Breast epithelium (tissue), 3 donors: Measurements from ENCODE around the gene PCNA.

Experiments
- POLR2A ChIP-seq: fragments of 450-650 bp; IDR thresholded peaks from one replicate; pipeline ENCODE4 v1.6.1; 2016; ENCODE audit warnings: antibody characterized with exemption, mild to moderate bottlenecking, moderate library complexity
- TF ChIP-seq, protein P1 (sequence below), 3 donors: fragments of 450-650 bp; IDR thresholded peaks; one replicate each; pipeline ENCODE4 v1.5.1; 2016 to 2017; ENCODE audit warnings: antibody characterized with exemption in 3 of 3, mild to moderate bottlenecking in 3 of 3, moderate library complexity in 3 of 3

DNA sequence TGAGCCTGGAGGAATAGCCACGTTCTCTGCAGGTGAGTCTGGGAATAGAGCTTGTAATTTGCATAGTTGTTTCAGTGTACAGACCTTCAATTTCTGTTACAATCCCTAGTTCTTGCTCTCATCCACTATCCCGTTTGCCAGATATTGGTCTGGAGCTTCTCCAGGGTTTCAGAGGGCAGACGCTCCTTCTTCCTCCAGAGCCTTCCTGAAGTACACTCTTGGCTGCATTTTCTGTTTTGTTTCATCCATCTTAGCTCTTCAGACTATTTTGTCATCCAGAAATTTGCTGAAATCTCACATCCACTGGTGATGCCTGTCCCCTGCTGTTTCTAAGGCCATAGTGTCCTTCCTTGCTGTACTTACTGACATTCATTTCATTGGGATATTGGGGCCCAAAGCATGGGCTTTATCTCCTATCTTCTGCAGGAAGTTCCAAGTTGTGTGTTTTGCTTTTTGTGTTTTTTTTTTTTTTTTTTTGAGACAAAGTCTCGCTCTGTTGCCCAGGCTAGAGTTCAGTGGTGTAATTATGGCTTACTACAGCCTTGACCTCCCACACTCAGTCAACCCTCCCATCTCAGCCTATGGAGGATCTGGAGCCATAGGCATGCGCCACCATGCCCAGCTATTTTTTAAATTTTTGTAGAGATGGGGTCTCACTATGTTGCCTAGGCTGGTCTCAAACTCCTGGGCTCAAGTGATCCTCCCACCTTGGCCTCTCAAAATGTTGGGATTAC lies 25.8 kb upstream of the PCNA start:
- TF ChIP-seq POLR2A, result no peak
- TF ChIP-seq, protein P1, sequence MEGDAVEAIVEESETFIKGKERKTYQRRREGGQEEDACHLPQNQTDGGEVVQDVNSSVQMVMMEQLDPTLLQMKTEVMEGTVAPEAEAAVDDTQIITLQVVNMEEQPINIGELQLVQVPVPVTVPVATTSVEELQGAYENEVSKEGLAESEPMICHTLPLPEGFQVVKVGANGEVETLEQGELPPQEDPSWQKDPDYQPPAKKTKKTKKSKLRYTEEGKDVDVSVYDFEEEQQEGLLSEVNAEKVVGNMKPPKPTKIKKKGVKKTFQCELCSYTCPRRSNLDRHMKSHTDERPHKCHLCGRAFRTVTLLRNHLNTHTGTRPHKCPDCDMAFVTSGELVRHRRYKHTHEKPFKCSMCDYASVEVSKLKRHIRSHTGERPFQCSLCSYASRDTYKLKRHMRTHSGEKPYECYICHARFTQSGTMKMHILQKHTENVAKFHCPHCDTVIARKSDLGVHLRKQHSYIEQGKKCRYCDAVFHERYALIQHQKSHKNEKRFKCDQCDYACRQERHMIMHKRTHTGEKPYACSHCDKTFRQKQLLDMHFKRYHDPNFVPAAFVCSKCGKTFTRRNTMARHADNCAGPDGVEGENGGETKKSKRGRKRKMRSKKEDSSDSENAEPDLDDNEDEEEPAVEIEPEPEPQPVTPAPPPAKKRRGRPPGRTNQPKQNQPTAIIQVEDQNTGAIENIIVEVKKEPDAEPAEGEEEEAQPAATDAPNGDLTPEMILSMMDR (IDR thresholded peaks at IDR 0.05), result no peak
